Progenitor cell of endocrine pancreas (in vitro differentiated cells): ENCODE measurements around the gene FANCE. TPM values are rescaled to one million over a fixed set of nuclear protein-coding genes. Genes with fewer than 3 reads are reported as not detected.

Experiments used
- DNase-seq: peaks from one replicate; pipeline ENCODE4 v3.0.0; 2021; ENCODE audit warnings: low spot score; ENCODE audit not compliant: unreplicated experiment
- H3K27ac Mint-ChIP-seq: 2 replicates; pipeline ENCODE4 v1.8.0; 2021; ENCODE audit warnings: mild to moderate bottlenecking, moderate library complexity, mixed read lengths
- H3K27me3 Mint-ChIP-seq: 2 replicates; pipeline ENCODE4 v1.8.0; 2021; ENCODE audit warnings: mixed read lengths
- H3K36me3 Mint-ChIP-seq: 2 replicates; pipeline ENCODE4 v1.8.0; 2022; ENCODE audit warnings: mixed read lengths; ENCODE audit not compliant: insufficient read depth
- H3K4me1 Mint-ChIP-seq: 2 replicates; pipeline ENCODE4 v1.8.0; 2021; ENCODE audit warnings: low read depth, mixed read lengths
- H3K4me3 Mint-ChIP-seq: 2 replicates; pipeline ENCODE4 v1.8.0; 2021; ENCODE audit warnings: low read depth, mild to moderate bottlenecking, moderate library complexity, mixed read lengths
- H3K9me3 Mint-ChIP-seq: 2 replicates; pipeline ENCODE4 v1.8.0; 2021; ENCODE audit warnings: low read depth, mixed read lengths
- total RNA-seq: library from RNA; stranded (reverse); gene quantifications from 2 replicates; pipeline ENCODE4 v1.2.1, GENCODE V29; 2021
- TF ChIP-seq, protein P1 (sequence below): fragments of 200-600 bp; sonication (generic); IDR thresholded peaks from one replicate; pipeline ENCODE4 v1.5.0; 2021; ENCODE audit warnings: antibody characterized with exemption, mild to moderate bottlenecking; ENCODE audit not compliant: unreplicated experiment

FANCE gene
- total RNA-seq, 1 donor from 2014 or later: 10.6 TPM

GRCh38 chr6:35495258-35496035 is 43.3 kb downstream of the FANCE start:
- DNase-seq: no peak
- Mint-ChIP-seq H3K4me3 (peak overlapping the region; percentile 83), H3K4me1 (peaks cover 47% of the 10 kb centered on the region)

GRCh38 chr6:35496036-35496840 is 44.1 kb downstream of the FANCE start:
- Mint-ChIP-seq H3K4me3 (peak overlapping the region; percentile 83), H3K27me3 (peaks cover 24% of the 10 kb centered on the region), H3K4me1 (peaks cover 39% of the 10 kb centered on the region)

More at GRCh38 chr6:35495258-35496035, 43.3 kb downstream of the FANCE start:
- TF ChIP-seq, protein P1, sequence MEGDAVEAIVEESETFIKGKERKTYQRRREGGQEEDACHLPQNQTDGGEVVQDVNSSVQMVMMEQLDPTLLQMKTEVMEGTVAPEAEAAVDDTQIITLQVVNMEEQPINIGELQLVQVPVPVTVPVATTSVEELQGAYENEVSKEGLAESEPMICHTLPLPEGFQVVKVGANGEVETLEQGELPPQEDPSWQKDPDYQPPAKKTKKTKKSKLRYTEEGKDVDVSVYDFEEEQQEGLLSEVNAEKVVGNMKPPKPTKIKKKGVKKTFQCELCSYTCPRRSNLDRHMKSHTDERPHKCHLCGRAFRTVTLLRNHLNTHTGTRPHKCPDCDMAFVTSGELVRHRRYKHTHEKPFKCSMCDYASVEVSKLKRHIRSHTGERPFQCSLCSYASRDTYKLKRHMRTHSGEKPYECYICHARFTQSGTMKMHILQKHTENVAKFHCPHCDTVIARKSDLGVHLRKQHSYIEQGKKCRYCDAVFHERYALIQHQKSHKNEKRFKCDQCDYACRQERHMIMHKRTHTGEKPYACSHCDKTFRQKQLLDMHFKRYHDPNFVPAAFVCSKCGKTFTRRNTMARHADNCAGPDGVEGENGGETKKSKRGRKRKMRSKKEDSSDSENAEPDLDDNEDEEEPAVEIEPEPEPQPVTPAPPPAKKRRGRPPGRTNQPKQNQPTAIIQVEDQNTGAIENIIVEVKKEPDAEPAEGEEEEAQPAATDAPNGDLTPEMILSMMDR: no peak
- Mint-ChIP-seq H3K27me3 (peaks cover 20% of the 10 kb centered on the region), H3K27ac (peak overlapping the region; percentile 96), H3K36me3 (no peaks in the 10 kb centered on the region), H3K9me3 (no peaks in the 10 kb centered on the region)

DNA sequence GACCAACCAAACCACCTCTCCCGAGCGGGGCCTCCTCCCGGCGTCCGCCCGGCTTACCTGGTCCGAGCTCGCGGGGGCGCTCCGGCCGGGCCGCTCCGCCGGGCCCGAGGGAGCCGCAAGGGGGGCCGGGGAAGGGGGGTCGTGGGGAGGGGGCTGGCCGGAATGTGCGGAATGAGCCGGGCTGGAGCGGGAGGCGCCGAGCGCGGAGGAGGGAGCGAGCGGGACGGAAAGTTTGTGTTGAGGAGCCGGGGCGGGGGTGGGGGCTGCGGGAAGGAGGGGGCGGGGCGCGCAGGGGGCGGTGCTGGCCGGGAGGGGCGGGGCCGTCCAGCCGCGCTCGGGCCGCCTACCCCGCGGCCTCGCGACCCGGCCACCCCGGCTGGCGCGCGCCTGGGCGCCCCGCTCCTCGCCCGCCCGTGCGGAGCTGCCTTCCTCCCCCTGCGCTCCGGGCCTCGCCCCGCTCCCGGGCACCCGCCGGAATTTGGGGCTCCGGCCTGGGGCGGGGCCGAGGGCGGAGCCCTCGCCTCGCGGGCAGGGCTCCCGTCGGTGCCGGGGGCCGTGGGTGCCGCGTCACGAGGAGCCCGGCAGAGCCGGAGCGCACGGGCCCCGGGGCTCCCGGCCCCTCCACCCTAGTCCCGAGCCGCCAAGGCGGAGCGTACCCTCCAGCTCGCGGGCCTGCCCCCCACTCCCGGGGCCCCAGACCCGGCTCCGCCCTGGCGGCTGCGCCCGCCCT is 44.9 kb downstream of the FANCE start, which contains the start of gene TEAD3:
Gene TEAD3, minus strand, starts transcription at position 239 of the 730 bp plus-strand sequence.
- H3K27me3 Mint-ChIP-seq: peaks cover 24% of the 10 kb centered on the region
- no peaks in the 10 kb centered on the region for H3K9me3 Mint-ChIP-seq
- no peaks in the 10 kb centered on the region for H3K36me3 Mint-ChIP-seq
- H3K27ac Mint-ChIP-seq: peak within 1 kb of the TSS; percentile 96
- TF ChIP-seq, protein P1: peak; percentile 31
- DNase-seq: peak; percentile 80
- peak within 1 kb of the TSS; percentile 83 for H3K4me3 Mint-ChIP-seq
- peaks cover 33% of the 10 kb centered on the region for H3K4me1 Mint-ChIP-seq

More at GRCh38 chr6:35496036-35496840, 44.1 kb downstream of the FANCE start:
- Mint-ChIP-seq H3K27ac (peak overlapping the region; percentile 96), H3K9me3 (no peaks in the 10 kb centered on the region), H3K36me3 (no peaks in the 10 kb centered on the region)
- TF ChIP-seq, protein P1: no peak
- peak; percentile 46 for DNase-seq

DNA sequence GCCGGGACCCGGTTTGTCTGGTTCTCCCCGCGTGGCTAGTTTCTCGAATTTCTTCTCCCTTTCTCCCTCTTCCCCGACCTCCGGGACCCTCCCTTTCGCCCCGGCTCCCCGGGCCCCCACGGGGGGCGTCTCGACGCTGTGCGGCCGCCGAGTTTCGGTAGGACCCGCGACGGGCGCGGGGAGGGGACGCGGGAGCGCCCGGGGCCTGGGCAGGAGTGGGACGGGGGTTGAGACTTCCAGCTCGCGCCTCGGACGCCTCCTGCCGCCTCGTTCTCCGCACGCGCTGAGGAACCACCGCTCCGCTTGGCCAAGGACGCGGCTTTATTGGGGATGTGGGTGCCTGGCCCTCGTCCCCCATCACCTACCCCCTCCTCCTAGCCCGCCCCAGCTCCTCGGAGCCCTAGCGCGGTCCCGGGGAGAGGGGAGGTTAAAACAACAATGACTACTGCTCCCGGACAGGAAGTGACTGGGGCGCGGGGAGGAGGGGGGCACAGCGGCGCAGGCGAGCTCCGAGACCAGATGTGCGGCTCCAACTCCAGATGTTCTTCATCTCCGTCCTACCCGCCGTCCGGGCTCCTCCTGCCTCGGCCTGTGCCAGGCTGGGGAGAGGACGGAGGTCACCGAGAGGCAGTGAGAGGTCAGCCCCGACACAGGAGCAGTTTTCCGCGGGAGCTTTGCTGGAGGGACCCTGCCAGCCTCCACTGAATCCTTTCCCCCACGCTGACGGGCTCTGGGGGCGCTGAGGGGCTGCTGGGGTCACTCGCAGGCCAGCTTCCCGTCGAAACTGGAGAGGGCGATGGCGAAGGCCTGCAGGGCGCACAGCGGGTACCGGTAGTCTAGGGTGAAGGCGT is 45.7 kb downstream of the FANCE start:
- Mint-ChIP-seq H3K27me3 (peaks cover 24% of the 10 kb centered on the region), H3K4me3 (peak overlapping the region; percentile 75), H3K36me3 (no peaks in the 10 kb centered on the region), H3K9me3 (no peaks in the 10 kb centered on the region), H3K27ac (peak overlapping the region; percentile 93), H3K4me1 (peaks cover 26% of the 10 kb centered on the region)
- DNase-seq: peak; percentile 29
- TF ChIP-seq, protein P1: no peak
